Gastrocnemius medialis (tissue), 4 donors: ENCODE data around the gene WDR37.

Experiments
- POLR2A ChIP-seq, 2 donors: fragments of 450-650 bp; IDR thresholded peaks; one replicate each; pipeline ENCODE4 v1.6.1; 2017; ENCODE audit warnings: antibody characterized with exemption in 2 of 2, mild to moderate bottlenecking in 2 of 2, moderate library complexity in 2 of 2
- TF ChIP-seq, protein P1 (sequence below), 5 experiments: fragments of 450-650 bp in 3 of 5; fragments of 200-600 bp in 2 of 5; sonication (generic) in 2 of 5; IDR thresholded peaks in 4 of 5; conservative IDR thresholded peaks in 1 of 5; 1 replicate in 4 of 5; 2 replicates in 1 of 5; pipeline ENCODE4 v1.5.1; 2016 to 2019; ENCODE audit warnings: antibody characterized with exemption in 5 of 5, mild to moderate bottlenecking in 3 of 5, moderate library complexity in 3 of 5

DNA sequence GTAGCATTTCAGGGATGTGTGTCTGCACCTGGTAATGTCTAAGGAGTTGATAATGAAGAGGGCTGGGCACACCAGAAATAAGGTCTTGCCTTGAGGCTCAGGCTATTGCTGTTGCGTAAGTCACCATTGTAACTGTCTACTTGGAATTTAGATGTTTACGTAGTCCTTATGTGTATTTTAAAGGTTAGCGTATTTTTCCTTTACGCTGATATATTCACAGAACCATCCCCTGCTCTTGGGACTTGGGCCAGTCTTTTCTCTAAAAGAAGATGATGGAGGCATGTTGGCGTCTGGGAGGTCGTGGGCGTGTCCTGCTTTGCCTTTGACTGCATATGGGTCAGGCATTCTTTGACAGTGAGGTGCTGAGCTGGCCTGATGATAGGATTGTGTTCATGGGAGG, 14.7 kb downstream of the WDR37 start:
- TF ChIP-seq POLR2A (IDR thresholded peaks at IDR 0.05) = no peak
- TF ChIP-seq, protein P1, sequence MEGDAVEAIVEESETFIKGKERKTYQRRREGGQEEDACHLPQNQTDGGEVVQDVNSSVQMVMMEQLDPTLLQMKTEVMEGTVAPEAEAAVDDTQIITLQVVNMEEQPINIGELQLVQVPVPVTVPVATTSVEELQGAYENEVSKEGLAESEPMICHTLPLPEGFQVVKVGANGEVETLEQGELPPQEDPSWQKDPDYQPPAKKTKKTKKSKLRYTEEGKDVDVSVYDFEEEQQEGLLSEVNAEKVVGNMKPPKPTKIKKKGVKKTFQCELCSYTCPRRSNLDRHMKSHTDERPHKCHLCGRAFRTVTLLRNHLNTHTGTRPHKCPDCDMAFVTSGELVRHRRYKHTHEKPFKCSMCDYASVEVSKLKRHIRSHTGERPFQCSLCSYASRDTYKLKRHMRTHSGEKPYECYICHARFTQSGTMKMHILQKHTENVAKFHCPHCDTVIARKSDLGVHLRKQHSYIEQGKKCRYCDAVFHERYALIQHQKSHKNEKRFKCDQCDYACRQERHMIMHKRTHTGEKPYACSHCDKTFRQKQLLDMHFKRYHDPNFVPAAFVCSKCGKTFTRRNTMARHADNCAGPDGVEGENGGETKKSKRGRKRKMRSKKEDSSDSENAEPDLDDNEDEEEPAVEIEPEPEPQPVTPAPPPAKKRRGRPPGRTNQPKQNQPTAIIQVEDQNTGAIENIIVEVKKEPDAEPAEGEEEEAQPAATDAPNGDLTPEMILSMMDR (IDR thresholded peaks at IDR 0.05 in 4 of 5, conservative IDR thresholded peaks at IDR 0.05 in 1 of 5) = no peak
